GM18511 (cell line): ENCODE measurements around the gene CYP2A6.
"Not testable (repeated sequence)": the region's sequence is repeated elsewhere in the genome, so short reads cannot be mapped to it uniquely, and the experiment has no call there.

ENCODE experiments used
- ATAC-seq: cut with Tn5 transposase; IDR thresholded peaks from one replicate; pipeline ENCODE4 v1.9.1; 2021; ENCODE audit warnings: mild to moderate bottlenecking, moderate library complexity; ENCODE audit not compliant: unreplicated experiment

CYP2A6 gene, protein sequence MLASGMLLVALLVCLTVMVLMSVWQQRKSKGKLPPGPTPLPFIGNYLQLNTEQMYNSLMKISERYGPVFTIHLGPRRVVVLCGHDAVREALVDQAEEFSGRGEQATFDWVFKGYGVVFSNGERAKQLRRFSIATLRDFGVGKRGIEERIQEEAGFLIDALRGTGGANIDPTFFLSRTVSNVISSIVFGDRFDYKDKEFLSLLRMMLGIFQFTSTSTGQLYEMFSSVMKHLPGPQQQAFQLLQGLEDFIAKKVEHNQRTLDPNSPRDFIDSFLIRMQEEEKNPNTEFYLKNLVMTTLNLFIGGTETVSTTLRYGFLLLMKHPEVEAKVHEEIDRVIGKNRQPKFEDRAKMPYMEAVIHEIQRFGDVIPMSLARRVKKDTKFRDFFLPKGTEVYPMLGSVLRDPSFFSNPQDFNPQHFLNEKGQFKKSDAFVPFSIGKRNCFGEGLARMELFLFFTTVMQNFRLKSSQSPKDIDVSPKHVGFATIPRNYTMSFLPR

DNA sequence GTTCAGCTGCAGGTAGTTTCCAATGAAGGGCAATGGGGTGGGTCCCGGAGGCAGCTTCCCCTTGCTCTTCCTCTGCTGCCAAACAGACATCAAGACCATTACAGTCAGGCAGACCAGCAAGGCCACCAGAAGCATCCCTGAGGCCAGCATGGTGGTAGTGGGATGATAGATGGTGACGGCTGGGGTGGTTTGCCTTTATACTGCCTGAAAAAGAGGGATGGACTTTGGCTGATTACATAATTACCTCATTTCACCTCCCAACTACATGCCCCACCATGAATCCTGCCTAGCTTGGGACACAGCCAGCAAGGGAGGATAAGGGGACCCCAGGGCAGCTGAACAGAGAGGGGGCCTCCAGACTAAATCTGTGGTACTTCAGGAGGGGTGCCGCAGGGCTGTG is at the start of gene CYP2A6:
TSS of gene CYP2A6 (minus strand) at position 171 of the 400 bp plus-strand sequence. CDS start at position 150, 21 bp downstream.
- ATAC-seq = not testable (repeated sequence)

DNA sequence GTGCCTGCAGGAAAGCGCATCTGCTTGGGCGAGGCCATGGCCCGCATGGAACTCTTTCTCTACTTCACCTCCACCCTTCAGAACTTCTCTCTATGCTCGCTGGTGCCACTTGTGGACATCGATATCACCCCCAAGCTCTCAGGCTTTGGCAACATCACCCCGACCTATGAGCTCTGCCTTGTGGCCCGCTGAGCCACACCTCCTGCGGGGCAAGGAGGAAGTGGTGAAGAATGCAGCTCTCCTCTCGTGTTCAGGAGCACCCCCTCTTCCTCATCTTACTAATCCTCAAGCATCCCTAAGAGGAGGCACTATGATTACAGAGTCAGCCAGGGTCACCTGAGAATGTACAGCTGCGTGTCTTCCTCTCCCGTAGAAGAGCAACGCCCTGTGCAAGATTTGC is 49.7 kb upstream of the CYP2A6 start:
- not testable (repeated sequence) for ATAC-seq

DNA sequence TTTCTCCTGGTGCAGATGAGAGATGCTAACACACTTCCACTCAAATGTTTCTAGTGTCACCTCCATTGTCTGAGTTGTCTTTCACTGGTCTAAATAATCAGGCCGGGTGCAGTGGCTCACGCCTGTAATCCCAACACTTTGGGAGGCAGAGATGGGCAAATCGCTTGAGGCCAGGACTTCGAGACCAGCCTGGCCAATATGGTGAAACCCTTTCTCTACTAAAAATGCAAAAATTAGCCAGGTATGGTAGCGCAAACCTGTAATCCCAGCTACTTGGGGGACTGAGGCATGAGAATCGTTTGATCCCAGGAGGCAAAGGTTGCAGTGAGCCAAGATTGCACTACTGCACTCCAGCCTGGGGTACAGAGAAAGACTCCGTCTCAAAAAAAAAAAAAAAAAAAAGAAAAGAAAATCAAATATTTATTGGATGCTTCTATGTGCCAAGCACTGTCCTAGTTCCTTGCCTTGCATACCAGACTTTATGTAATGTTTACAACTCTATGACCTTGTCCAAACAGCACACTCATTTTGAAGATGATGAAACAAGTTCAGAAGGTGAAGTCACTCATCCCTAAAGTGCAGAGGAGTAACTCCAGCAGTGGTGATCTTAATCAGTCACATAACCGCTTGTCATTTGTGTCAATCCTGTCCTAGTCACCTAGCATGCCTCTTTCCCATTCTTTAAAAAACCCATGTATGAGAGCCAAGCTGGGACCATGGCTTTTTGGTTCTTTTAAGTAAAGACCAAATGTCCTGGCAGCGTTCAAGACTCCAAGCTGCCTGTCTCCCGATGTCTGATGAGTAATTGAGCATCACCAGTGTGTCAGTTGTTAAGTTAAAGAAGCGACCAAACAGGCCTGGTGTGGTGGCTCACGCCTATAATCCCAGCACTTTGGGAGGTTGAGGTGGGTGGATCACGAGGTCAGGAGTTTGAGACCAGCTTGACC is 46.9 kb upstream of the CYP2A6 start:
- not testable (repeated sequence) for ATAC-seq

DNA sequence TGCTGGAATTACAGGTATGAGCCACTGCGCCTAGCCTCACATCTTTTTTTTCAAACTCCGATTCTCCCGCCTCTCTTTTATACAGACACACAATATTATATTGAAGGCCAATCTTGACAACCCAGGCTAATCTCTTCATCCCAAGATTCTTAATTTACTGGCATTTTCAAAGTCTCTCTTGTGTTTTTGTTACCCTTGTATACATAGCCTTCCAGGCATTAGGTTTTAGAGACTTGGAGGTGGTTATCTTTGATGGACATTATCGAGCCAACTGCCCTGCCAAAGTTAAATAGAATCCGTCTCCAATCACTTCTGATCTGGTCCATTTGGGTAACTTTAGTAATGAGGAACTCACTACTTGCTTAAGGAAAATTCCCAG is 46.2 kb upstream of the CYP2A6 start:
- no peak for ATAC-seq

DNA sequence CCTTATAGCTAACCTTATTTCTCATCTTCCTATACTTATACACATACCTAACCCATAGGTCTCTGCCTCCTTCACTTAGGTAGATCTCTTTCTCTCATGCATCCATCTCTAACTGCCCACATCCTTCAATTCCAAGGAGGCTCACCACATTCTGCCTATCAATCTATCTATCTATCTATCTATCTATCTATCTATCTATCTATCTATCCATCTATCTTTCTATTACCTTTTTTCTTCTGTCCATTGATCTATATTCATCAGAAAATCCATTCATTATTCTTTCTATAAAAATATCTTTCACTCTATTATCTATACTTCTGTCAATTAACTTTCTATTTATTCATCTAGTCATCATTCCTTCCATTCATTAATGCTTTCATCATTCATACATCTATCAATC is 42.9 kb upstream of the CYP2A6 start:
- ATAC-seq = no peak

DNA sequence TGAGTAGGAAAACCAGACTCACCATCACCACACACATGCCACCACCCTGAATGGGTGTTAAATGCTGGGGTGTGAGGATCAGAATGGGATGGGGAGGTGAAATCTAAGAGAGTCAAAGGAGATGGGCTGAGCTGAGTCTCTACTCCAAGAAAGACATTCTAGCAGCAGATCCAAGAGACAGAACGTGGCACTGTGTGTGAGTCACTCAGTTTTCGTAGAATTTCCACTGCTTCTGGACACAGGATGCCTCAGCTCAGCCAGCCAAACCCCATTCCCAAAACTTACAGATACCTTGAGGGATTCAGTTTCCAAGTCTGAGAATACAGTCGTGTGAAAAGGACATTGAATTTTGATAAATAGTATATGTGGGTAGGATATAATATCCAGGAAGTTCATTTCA is 39.1 kb upstream of the CYP2A6 start:
- ATAC-seq = no peak

DNA sequence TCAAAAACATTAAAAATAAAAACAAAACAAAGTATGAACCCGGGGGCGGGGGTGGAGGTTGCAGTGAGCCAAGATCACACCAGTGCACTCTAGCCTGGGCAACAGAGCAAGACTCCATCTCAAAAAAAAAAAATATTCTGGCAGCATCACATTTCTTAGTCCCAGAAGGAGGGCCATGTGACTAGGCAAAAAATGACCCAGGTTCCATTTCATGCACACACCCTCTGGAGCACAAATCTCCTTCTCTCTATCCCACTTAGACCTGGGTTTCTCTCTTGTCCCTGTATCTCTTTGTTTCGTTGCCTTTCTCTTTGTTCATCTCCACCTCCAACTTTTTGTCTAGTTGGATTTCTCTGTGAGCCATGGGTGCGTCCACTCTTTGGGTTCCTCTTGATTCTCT is 37.9 kb upstream of the CYP2A6 start:
- no peak for ATAC-seq

DNA sequence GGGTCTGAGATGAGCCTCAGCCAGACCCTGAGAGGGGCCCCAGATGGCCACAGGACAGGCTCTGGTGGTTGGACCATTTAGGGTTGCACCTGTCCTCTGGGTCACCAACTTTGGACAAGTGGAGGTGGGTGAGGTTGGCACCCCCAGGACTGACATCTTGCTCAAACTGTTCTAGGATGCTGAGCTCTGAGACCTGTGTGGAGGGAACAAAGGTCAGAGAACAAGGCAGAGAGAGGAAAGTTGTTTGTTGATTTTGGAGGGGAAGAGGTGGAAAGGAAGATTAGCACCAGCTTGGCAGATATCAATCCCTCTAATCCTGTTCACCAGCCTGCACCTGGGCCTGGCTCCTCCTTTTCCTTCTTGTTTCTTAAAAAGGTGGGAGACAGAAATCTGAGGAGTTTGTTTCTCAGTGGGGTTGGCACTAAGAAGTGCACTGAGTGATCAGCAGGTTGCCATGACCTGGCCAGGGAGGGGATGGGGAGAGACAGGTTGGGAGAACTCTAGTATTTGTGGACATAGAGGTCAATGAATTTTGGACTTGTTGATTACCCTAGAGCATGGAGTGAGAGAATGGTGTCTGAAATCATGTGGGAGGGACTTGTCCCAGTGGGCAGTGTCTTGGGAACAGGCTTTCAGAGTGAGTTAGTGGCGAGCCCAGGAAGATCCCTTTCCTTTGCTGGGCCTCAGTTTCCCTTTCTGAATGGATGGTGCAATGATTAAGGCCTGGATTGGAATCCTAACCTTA is 34.1 kb upstream of the CYP2A6 start:
- not testable (repeated sequence) for ATAC-seq

DNA sequence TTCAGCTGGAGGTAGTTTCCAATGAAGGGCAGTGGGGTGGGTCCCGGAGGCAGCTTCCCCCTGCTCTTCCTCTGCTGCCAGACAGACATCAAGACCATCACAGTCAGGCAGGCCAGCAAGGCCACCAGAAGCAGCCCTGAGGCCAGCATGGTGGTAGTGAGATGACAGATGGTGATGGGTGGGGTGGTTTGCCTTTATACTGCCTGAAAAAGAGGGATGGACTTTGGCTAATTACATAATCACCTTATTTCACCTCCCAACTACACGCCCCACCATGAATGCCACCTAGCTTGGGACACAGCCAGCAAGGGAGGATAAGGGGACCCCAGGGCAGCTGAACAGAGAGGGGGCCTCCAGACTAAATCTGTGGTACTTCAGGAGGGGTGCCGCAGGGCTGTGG is 31.8 kb upstream of the CYP2A6 start, which contains the start of gene CYP2A7:
TSS of gene CYP2A7 (minus strand) at position 170 of the 400 bp plus-strand sequence. CDS start at position 149, 21 bp downstream.
- ATAC-seq = not testable (repeated sequence)

DNA sequence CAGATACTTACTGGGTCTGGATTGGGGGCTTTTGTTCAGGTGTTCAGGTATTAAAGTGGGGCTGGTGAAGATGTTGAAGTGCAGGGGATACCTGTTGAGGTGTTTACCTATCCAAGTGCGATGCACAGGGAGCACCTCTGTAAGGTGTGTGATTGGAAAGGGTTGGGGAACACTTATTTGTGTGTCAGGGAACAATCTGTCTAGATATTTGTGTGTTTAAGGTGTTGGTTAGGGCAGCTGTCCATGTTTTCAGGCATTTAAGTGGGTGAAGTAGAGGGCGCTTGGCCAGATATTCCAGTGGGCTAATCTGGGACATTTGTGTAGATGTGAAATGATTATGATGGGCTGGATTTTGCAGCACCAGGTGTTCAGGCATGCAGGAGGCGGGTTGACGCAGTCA is 29.1 kb upstream of the CYP2A6 start:
- not testable (repeated sequence) for ATAC-seq

DNA sequence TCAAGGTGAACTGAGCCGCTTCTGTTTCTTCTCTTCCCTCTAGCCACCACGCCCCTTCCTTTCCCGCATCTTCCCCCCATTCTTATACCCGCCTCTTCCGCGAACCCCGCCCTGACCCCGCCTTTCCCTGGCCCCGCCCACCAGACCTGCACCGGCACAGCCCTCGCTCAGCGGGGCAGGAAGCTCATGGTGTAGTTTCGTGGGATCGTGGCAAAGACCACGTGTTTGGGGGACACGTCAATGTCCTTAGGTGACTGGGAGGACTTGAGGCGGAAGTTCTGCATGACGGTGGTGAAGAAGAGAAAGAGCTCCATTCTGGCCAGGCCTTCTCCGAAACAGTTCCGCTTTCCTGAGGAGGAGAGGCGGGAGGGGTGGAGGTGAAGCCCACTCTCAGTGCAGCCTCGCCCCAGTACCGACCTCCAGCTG is 25.3 kb upstream of the CYP2A6 start:
- ATAC-seq = not testable (repeated sequence)

DNA sequence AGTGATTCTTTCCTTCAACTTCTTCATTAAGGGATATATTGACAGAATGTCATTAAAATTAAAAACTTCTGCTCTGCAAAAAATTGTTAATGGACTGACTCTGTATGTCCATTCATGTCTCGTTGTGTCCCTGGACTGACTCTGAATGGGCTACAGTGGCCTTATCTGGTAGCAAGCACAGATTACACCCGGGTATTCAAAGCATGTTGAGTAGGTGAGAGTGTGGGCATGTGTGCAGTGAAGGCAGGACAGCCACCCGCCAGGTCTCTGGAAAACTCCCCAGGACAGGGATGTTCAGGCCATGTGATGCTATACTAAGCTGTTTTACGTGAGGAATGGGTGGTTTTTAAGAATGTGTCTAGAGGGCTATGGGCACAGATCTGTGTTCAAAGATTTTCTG is 24.6 kb upstream of the CYP2A6 start:
- ATAC-seq = not testable (repeated sequence)

DNA sequence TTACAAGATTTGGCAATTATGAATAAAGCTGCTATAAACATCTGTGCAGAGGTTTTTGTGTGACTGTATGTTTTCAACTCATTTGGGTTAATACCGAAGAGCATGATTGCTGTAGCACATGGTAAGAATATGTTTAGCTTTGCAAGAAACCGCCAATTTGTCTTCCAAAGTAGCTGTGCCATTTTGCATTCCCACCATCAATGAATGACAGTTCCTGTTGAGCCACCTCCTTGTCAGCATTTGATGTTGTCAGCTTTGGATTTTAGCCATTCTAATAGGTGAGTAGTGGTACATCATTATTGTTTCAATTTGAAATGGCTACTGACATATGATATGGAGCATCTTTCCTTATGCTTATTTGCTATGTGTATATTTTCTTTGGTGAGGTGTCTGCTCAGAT is 23.6 kb upstream of the CYP2A6 start:
- ATAC-seq = not testable (repeated sequence)

DNA sequence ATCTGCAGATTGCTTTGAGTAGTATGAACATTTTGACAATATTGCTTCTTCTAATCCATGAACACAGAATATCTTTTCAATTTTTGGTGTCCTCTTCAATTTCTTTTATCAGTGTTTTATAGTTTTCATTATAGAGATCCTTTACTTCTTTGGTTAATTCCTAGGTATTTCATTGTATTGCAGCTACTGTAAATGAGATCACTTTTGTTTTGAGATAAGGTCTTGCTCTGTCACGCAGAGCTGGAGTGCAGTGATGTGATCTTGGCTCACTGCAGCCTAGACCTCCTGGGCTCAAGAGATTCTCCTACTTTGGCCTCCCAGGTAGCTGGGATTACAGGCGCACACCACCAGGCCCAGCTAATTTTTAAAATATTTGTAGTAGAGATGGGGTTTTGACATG is 22.0 kb upstream of the CYP2A6 start:
- no peak for ATAC-seq

DNA sequence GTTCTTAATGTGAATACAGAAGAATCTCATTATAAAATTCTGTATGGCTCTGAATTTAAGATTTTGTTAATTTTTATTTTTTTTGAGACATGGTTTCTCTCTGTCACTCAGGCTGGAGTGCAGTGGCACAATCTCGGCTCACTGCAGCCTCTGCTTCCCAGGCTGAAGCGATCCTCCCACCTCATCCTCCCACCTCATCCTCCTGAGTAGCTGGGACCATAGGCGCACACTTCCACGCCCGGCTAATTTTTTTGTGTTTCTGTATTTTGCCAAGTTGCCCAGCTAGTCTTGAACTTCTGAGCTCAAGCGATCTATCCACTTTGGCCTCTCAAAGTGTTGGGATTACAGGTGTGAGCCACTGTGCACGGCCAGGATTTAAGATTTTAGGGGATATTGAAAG is 17.5 kb upstream of the CYP2A6 start:
- no peak for ATAC-seq

DNA sequence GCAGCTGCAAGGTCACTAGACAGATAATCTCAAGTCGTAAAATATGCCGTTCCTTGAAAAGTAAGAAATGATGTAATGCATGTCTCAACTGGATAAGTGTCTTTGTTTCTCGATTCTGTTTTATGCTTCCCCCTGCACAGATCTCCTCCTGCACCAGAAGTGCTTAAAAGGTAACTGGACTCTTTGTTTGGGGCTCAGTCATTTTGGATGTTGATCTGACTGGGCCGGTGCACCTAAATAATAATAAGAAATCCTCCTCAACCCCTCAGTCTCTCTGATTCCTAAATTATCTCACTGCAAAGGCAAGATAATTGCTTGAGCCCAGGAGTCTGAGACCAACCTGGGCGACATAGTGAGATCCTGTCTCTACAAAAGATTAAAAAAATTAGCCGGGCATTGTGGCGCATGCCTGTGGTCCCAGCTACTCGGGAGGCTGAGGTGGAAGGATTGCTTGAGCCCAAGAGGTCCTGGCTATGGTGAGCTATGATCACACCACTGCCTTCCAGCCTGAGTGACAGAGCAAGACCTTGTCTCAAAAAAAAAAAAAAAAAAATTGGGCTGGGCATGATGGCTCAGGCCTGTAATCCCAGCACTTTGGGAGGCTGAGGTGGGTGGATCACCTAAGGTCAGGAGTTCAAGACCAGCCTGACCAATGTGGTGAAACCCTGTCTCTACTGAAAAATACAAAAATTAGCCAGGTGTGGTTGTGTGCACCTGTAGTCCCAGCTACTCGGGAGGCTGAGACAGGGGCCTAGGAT is 14.7 kb upstream of the CYP2A6 start:
- ATAC-seq = not testable (repeated sequence)

DNA sequence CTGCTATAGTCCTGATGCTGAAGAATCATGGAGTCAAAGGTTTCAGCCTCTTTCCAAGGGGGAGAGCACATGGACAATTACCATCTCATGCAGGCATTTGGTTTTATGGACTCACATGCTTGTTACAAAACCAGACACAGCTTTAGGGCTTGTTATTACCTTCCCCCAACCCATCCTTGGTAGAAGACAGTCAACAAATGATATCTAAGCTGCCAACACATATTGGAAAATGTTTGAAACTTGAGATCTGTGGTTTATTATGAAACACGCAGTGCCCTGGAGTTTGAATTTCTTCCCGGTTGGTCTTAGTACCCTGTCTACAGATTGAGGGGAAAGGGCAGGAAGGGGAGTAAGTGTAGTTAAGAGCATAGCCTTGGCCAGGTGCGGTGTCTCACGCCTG is 12.5 kb upstream of the CYP2A6 start:
- ATAC-seq = no peak

DNA sequence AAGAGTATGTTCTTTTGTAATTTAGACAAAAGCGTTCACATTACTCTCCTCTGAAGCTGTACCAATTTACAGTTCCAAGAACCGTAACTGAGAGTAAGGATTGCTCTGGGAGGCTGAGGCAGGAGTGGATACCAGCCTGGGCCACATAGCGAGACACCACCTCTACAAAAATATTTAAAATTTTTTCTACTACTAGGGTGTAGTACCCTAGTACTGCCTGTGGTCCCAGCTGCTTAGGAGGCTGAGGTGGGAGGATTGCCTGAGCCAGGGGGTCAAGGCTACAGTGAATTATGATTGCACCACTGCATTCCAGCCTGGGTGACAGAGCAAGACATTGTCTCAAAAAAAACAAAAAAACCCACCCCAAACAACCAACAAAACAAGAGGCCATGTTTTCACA is 12.1 kb upstream of the CYP2A6 start:
- ATAC-seq = no peak

DNA sequence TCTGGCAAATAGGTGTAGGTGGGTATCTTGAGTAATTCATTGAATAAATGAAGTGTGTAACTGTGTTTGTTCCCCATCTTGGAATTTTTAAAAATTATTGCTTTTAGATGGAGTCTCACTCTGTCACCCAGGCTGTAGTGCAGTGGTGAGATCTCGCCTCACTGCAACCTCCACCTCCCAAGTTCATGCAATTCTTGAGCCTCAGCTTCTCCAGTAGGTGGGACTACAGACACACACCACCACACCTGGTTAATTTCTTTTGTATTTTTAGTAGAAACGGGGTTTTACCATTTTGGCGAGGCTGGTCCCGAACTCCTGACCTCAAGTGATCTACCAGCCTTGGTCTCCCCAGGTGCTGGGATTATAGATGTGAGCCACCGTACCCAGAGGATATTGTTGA is 7.9 kb upstream of the CYP2A6 start:
- no peak for ATAC-seq
